ENCODE measurements around the gene MYMK. TPM values are rescaled to one million over a fixed set of nuclear protein-coding genes. Genes with fewer than 3 reads are reported as not detected.

The MYMK gene
- total RNA-seq, 4 donors from 2014 or later = not detected

DNA sequence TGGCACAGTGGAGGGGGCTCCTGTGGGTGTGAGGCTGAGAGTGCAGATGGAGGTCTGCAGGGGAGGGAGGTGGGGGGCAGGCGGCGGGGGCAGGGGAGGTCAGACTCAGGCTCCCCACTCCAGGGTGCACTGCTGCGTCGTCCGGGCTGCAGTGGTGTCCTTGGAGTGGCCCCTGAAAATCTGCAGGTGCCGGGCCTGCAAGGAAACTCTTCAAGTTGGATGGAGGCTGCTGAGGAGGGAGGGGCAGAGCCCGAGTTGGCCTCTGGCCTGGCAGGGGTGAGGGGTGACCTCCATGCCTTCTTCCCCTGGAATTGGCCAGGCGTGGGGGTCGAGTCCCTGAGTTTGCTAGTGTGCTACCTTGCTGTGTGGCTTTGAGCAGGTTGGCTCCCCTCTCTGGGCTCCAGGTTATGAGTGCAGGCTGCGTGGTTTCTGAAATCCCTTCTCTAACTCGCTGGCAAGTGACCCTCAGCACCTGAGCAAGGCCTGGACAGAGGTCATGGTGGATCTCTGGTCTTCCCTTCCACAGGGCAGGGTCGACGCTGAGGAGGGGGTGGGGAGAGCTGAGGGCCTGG, 10.6 kb upstream of the MYMK start:
- TF ChIP-seq POLR2A (IDR thresholded peaks at IDR 0.05) = no peak
- TF ChIP-seq, protein P1, sequence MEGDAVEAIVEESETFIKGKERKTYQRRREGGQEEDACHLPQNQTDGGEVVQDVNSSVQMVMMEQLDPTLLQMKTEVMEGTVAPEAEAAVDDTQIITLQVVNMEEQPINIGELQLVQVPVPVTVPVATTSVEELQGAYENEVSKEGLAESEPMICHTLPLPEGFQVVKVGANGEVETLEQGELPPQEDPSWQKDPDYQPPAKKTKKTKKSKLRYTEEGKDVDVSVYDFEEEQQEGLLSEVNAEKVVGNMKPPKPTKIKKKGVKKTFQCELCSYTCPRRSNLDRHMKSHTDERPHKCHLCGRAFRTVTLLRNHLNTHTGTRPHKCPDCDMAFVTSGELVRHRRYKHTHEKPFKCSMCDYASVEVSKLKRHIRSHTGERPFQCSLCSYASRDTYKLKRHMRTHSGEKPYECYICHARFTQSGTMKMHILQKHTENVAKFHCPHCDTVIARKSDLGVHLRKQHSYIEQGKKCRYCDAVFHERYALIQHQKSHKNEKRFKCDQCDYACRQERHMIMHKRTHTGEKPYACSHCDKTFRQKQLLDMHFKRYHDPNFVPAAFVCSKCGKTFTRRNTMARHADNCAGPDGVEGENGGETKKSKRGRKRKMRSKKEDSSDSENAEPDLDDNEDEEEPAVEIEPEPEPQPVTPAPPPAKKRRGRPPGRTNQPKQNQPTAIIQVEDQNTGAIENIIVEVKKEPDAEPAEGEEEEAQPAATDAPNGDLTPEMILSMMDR (IDR thresholded peaks at IDR 0.05) = no peak

DNA sequence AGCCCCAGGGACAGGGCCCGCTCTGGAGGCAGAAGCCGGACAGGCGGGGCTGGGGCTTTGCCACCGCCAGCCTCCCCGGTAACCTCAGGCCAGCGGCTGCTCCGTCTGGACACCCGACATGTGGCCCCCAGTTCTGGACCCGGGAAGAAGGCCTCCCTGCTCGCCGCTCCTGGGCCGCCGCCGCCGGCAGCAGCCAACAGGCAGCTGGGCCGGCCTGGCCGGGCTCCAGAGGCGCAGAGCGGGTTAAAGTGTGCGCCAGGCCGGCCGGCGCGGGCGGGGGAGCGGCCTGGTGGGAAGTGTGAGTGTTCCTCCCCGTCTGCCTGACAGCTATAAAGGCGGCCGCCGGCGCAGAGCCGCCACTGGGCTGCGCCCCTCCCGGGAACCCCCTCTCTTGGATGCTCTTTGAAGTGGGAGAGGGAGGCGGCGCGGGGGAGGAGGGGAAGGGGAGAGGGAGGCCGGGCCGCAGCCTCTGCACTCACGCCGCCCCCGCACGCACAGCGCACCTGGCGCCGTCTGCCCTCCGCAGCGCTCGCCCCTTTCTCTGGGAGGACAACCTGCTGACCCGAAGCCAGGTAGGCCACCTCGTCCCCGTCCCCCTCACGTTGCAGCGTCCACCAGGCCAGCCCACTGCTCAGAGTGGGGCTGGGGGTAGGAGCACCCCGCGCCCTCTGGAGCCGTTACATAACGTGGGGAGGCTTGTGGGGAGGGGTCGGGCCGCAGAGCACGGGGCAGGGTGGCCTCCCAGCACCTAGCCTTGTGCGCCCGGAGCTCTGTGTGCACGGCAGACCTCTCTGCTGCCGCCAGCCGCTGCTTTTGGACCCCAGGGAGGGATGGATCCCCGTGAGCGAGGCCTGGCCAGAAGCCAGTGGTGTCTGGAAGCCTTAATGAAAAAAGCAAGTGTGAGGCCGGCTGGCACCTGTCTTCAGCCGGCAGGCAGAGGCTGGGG, 9.9 kb upstream of the MYMK start, which contains the start of gene ADAMTSL2:
Gene ADAMTSL2, plus strand, starts transcription at position 359 of the 946 bp plus-strand sequence. CDS start 2,009 bp downstream, outside the sequence.
- Histone ChIP-seq H3K27ac (peak within 1 kb of the TSS in 1 of 2 donors; percentile 9), H3K36me3 (no peaks in the 10 kb centered on the region), H3K4me3 (peak within 1 kb of the TSS; percentile 5 to 37), H3K27me3 (no peaks in the 10 kb centered on the region), H3K4me1 (peaks cover 0 to 18% of the 10 kb centered on the region in 2 donors), H3K9me3 (no peaks in the 10 kb centered on the region)
- intact Hi-C loops (cut with DNase I; ENCODE audit: low total_unique reads) = no loop called here
- no peak for TF ChIP-seq POLR2A (IDR thresholded peaks at IDR 0.05)
- TF ChIP-seq, protein P1 (IDR thresholded peaks at IDR 0.05) = no peak
- peak; percentile 68 to 83 for DNase-seq

More for the DNA sequence above, 10.6 kb upstream of the MYMK start:
- intact Hi-C loops (cut with DNase I; ENCODE audit: low total_unique reads) = no loop called here
- Histone ChIP-seq H3K4me3 (no peak overlapping the region), H3K4me1 (peaks cover 0 to 18% of the 10 kb centered on the region in 2 donors), H3K27me3 (no peaks in the 10 kb centered on the region), H3K27ac (no peak overlapping the region), H3K36me3 (no peaks in the 10 kb centered on the region), H3K9me3 (no peaks in the 10 kb centered on the region)
- DNase-seq = no peak

DNA sequence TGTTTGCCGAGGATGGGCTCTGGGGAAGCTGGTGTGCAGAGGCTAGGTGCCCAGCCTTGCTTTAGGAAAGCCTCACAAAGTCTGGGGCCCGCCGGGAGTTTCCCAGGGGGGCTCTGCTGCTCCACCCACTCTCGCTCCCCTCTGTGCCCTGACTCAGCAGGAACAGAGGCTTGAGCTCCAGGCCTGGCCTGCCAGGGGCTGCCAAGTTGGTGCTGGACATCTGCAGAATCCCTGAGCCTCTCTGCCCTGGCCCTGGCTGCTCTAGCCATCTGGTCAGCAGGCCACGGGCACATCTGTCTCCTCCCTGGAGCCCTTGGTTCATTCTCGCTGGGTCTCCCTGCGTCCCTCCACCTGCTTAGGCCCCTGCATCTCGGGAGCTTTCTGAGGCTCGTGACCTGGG, 9.1 kb upstream of the MYMK start:
- Histone ChIP-seq H3K27ac (peak overlapping the region in 1 of 2 donors; percentile 9), H3K4me3 (peak overlapping the region in 1 of 2 donors; percentile 5), H3K27me3 (no peaks in the 10 kb centered on the region), H3K36me3 (no peaks in the 10 kb centered on the region), H3K9me3 (no peaks in the 10 kb centered on the region), H3K4me1 (peaks cover 0 to 18% of the 10 kb centered on the region in 2 donors)
- no peak for DNase-seq
- TF ChIP-seq, protein P1 (IDR thresholded peaks at IDR 0.05) = no peak
- no peak for TF ChIP-seq POLR2A (IDR thresholded peaks at IDR 0.05)
- intact Hi-C loops (cut with DNase I; ENCODE audit: low total_unique reads) = no loop called here

DNA sequence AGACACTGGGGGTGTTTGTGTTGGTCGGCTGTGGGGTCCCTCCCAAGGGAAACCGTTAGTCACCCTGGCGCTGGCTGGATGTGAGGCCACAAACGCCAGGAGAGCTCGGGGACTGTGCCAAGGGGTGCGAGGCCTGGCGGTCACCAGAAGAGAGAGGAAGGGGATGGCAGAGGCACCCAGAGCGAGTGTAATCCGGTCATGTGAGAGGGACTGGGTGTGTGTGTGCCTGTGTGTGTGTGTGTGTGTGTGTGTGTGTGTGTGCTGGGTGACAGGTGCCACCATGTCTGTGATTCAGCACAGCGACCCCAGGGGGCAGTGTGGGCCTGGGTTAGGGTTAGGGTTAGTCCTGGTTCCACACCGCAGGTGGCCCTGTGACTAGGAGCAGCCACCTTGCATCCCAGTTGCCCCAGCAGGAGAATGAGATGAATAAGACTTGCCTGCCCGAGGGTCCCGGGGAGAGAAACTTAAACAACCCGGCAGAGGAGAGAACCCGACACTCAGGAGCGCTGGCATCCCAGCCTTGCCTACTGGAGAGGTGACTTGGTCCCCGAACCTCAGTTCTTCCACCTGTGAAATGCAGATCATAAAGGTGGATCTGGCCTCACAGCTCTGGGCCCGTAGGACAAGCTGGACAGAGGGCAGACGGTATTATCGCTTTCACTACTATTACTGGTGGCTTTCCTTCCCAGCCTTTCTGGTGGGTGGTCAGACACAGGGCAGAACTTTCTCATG, 8.3 kb upstream of the MYMK start:
- intact Hi-C loops (cut with DNase I; ENCODE audit: low total_unique reads) = no loop called here
- H3K4me3 ChIP-seq = no peak overlapping the region
- peaks cover 0 to 18% of the 10 kb centered on the region in 2 donors for H3K4me1 ChIP-seq
- H3K9me3 ChIP-seq = no peaks in the 10 kb centered on the region
- no peak for TF ChIP-seq POLR2A (IDR thresholded peaks at IDR 0.05)
- TF ChIP-seq, protein P1 (IDR thresholded peaks at IDR 0.05) = peak in 3 of 4 experiments; percentile 11 to 64 (median 64)
- H3K36me3 ChIP-seq = no peaks in the 10 kb centered on the region
- no peak overlapping the region for H3K27ac ChIP-seq
- no peaks in the 10 kb centered on the region for H3K27me3 ChIP-seq
- peak; percentile 57 to 65 for DNase-seq

Measured in uterus (tissue), 4 donors.